ENCODE results near the gene BPIFB4.

DNA sequence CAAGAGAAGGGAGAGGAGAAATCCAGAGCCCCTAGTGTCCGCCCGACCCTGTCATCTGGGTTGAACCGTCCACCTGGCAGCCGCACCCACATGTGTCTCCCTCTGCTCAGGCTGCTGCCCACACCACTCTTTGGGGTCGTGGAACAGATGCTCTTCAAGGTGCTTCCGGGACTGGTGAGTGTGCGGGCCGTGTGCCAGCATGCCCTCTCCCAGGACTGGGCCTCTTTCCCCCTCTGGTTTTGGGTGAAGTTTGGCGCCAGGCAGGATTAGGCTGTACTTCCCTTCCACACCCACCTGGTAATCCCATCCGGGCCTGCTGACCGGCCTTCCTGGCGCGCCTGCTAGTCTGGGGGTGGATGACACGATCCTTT is 17.8 kb upstream of the BPIFB4 start:
- TF ChIP-seq, protein P1, sequence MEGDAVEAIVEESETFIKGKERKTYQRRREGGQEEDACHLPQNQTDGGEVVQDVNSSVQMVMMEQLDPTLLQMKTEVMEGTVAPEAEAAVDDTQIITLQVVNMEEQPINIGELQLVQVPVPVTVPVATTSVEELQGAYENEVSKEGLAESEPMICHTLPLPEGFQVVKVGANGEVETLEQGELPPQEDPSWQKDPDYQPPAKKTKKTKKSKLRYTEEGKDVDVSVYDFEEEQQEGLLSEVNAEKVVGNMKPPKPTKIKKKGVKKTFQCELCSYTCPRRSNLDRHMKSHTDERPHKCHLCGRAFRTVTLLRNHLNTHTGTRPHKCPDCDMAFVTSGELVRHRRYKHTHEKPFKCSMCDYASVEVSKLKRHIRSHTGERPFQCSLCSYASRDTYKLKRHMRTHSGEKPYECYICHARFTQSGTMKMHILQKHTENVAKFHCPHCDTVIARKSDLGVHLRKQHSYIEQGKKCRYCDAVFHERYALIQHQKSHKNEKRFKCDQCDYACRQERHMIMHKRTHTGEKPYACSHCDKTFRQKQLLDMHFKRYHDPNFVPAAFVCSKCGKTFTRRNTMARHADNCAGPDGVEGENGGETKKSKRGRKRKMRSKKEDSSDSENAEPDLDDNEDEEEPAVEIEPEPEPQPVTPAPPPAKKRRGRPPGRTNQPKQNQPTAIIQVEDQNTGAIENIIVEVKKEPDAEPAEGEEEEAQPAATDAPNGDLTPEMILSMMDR (optimal IDR thresholded peaks at IDR 0.05 in 1 of 3, IDR thresholded peaks at IDR 0.05 in 1 of 3, conservative IDR thresholded peaks at IDR 0.05 in 1 of 3; ENCODE audit: extremely low read depth in 1 of 3, insufficient read depth in 2 of 3, low read length in 3 of 3), result no peak
- no peak for TF ChIP-seq EZH2 (IDR thresholded peaks at IDR 0.05; ENCODE audit: low read length)
